ENCODE results near the gene OR6C1. TPM values are rescaled to one million over a fixed set of nuclear protein-coding genes. Genes with fewer than 3 reads are reported as not detected.
"Not testable (repeated sequence)": the region's sequence is repeated elsewhere in the genome, so short reads cannot be mapped to it uniquely, and the experiment has no call there.

The OR6C1 gene
- not detected in 2 replicates for total RNA-seq

- H3K4me3 ChIP-seq (ENCODE audit: low read depth, low read length), result no peak within 1 kb of the TSS
- DNase-seq (ENCODE audit: low read depth), result no peak
- TF ChIP-seq CTCF (IDR thresholded peaks at IDR 0.05; ENCODE audit: insufficient read depth, low read depth, low read length), result no peak
Observed at GRCh38 chr12:55314043-55314442, at the start of gene OR6C1. Gene OR6C1, plus strand, starts transcription at chr12:55314343. Its CDS starts 6,257 bp downstream, at chr12:55320600.

GRCh38 chr12:55280991-55281390, 33.2 kb upstream of the OR6C1 start:
- no peak overlapping the region for H3K4me3 ChIP-seq (ENCODE audit: low read depth, low read length)
- no peak for DNase-seq (ENCODE audit: low read depth)
- TF ChIP-seq CTCF (IDR thresholded peaks at IDR 0.05; ENCODE audit: insufficient read depth, low read depth, low read length), result no peak

GRCh38 chr12:55289999-55290398, 24.1 kb upstream of the OR6C1 start:
- TF ChIP-seq CTCF (IDR thresholded peaks at IDR 0.05; ENCODE audit: insufficient read depth, low read depth, low read length), result no peak

GRCh38 chr12:55296469-55296868, 17.7 kb upstream of the OR6C1 start, which contains the start of gene OR6C6:
Gene OR6C6, minus strand, starts transcription at chr12:55296569. Its CDS starts 1,337 bp downstream, at chr12:55295232.
- DNase-seq (ENCODE audit: low read depth), result no peak
- H3K4me3 ChIP-seq (ENCODE audit: low read depth, low read length), result no peak within 1 kb of the TSS
- no peak for TF ChIP-seq CTCF (IDR thresholded peaks at IDR 0.05; ENCODE audit: insufficient read depth, low read depth, low read length)

More at GRCh38 chr12:55289999-55290398, 24.1 kb upstream of the OR6C1 start:
- no peak overlapping the region for H3K4me3 ChIP-seq (ENCODE audit: low read depth, low read length)
- no peak for DNase-seq (ENCODE audit: low read depth)

GRCh38 chr12:55320201-55320600, 6.1 kb downstream of the OR6C1 start:
- no peak for DNase-seq (ENCODE audit: low read depth)
- no peak overlapping the region for H3K4me3 ChIP-seq (ENCODE audit: low read depth, low read length)
- no peak for TF ChIP-seq CTCF (IDR thresholded peaks at IDR 0.05; ENCODE audit: insufficient read depth, low read depth, low read length)

- not testable (repeated sequence) for DNase-seq (ENCODE audit: low read depth); H3K4me3 ChIP-seq (ENCODE audit: low read depth, low read length)
Observed at GRCh38 chr12:55325801-55326200, 11.7 kb downstream of the OR6C1 start.

- no peak for TF ChIP-seq CTCF (IDR thresholded peaks at IDR 0.05; ENCODE audit: insufficient read depth, low read depth, low read length)
- no peak for DNase-seq (ENCODE audit: low read depth)
- no peak within 1 kb of the TSS for H3K4me3 ChIP-seq (ENCODE audit: low read depth, low read length)
Observed at GRCh38 chr12:55330446-55330845, 16.3 kb downstream of the OR6C1 start, which contains the start of gene OR6C3. Gene OR6C3, plus strand, starts transcription at chr12:55330746. Its CDS starts 955 bp downstream, at chr12:55331701.
